GM12878 (cell line): Measurements from ENCODE around the gene RPRML. TPM values are rescaled to one million over a fixed set of nuclear protein-coding genes. Genes with fewer than 3 reads are reported as not detected.

ENCODE experiments used
- ATAC-seq: fragments of 200-7000 bp; cut with Tn5 transposase; 3 replicates; pipeline ENCODE4 v1.9.1; 2020; ENCODE audit warnings: mild to moderate bottlenecking, moderate library complexity
- BruUV-seq: library from RNA; stranded (reverse); fragments of 400-500 nt; replicated peaks from 2 replicates; lab custom pipeline; 2021; lab: Mats Ljungman, UMichigan
- CTCF ChIA-PET: fragments of 300-600 bp; sonication (Branson Sonifier 250); formaldehyde crosslinking; extraction: SDS; loops from one replicate; lab custom pipeline; 2021; ENCODE audit warnings: inconsistent platforms; lab: Yijun Ruan, JAX
- POLR2A ChIA-PET: fragments of 350-600 bp; formaldehyde crosslinking; extraction: SDS; loops from one replicate; lab custom pipeline; 2021; ENCODE audit warnings: inconsistent platforms; lab: Charles Lee
- RAD21 ChIA-PET: fragments of 300-600 bp; sonication (Branson Sonifier 250); formaldehyde crosslinking; loops from one replicate; lab custom pipeline; 2023; ENCODE audit warnings: antibody characterized with exemption; ENCODE audit not compliant: unreplicated experiment; lab: Charles Lee
- SMC1A ChIA-PET: fragments of 300-600 bp; sonication (Branson Sonifier 250); formaldehyde crosslinking; loops from one replicate; lab custom pipeline; 2023; ENCODE audit not compliant: unreplicated experiment, uncharacterized antibody; lab: Charles Lee
- DNase-seq: peaks from one replicate; pipeline ENCODE4 v3.0.0-alpha.2; 2011; ENCODE audit warnings: low read depth, low spot score
- FAIRE-seq: peaks from 3 replicates; lab custom pipeline; 2011; peaks lifted over from hg19 to GRCh38; lab: Jason Lieb, UNC
- H2AFZ ChIP-seq: 2 replicates; pipeline ENCODE4 v1.6.0; 2011; ENCODE audit warnings: low read depth, low read length, control low read depth; ENCODE audit not compliant: control insufficient read depth
- H3K27ac ChIP-seq: 2 replicates; pipeline ENCODE4 v1.5.1; 2011; ENCODE audit warnings: control low read depth; ENCODE audit not compliant: control insufficient read depth, insufficient read depth
- H3K27me3 ChIP-seq, 2 experiments: replicated peaks in 1 of 2; 2 replicates each; pipeline versions ENCODE4 v1.6.0 to v1.6.1; 2011; ENCODE audit warnings: low read length in 1 of 2; ENCODE audit not compliant: control insufficient read depth in 2 of 2, insufficient read depth in 2 of 2
- H3K36me3 ChIP-seq, 2 experiments: 2 replicates each; pipeline ENCODE4 v1.5.1; 2011; ENCODE audit warnings: low read length in 1 of 2; ENCODE audit not compliant: control insufficient read depth in 2 of 2, insufficient read depth in 2 of 2
- H3K4me1 ChIP-seq: 2 replicates; pipeline ENCODE4 v1.6.1; 2011; ENCODE audit warnings: mild to moderate bottlenecking, low read length, moderate library complexity, mixed read lengths; ENCODE audit not compliant: control insufficient read depth, insufficient read depth
- H3K4me2 ChIP-seq: 2 replicates; pipeline ENCODE4 v1.6.0; 2011; ENCODE audit warnings: control low read depth; ENCODE audit not compliant: control insufficient read depth, insufficient read depth
- H3K4me3 ChIP-seq: fragments of 200-600 bp; sonication (generic); 2 replicates; pipeline ENCODE4 v1.5.1; 2016
- H3K79me2 ChIP-seq: 2 replicates; pipeline ENCODE4 v1.6.0; 2011; ENCODE audit warnings: low read length; ENCODE audit not compliant: control insufficient read depth, insufficient read depth
- H3K9ac ChIP-seq: 2 replicates; pipeline ENCODE4 v1.8.0; 2011; ENCODE audit warnings: low read length, control low read depth, mixed read lengths; ENCODE audit not compliant: control insufficient read depth, insufficient read depth
- H3K9me3 ChIP-seq: replicated peaks from 3 replicates; pipeline ENCODE4 v1.5.1; 2011; ENCODE audit warnings: mild to moderate bottlenecking, low read length; ENCODE audit not compliant: control insufficient read depth, insufficient read depth
- H4K20me1 ChIP-seq: 2 replicates; pipeline ENCODE4 v1.6.0; 2011; ENCODE audit not compliant: control insufficient read depth, insufficient read depth
- CHD1 ChIP-seq: IDR thresholded peaks from 2 replicates; pipeline ENCODE4 v1.6.1; 2012; ENCODE audit warnings: low read depth, low read length, improper control_type of control experiment
- HDGF ChIP-seq: fragments of 450-650 bp; IDR thresholded peaks from 2 replicates; pipeline ENCODE4 v1.6.1; 2016; ENCODE audit warnings: antibody characterized with exemption
- IKZF1 ChIP-seq: fragments of 450-650 bp; conservative IDR thresholded peaks from 2 replicates; pipeline ENCODE4 v1.6.1; 2017; ENCODE audit warnings: antibody characterized with exemption, mild to moderate bottlenecking
- IRF3 ChIP-seq: fragments of 450-650 bp; IDR thresholded peaks from 2 replicates; pipeline ENCODE4 v1.6.1; 2014; ENCODE audit warnings: mild to moderate bottlenecking
- LARP7 ChIP-seq: fragments of 450-650 bp; IDR thresholded peaks from 2 replicates; pipeline ENCODE4 v1.6.1; 2017; ENCODE audit warnings: mild to moderate bottlenecking
- RUNX3 ChIP-seq: IDR thresholded peaks from 2 replicates; pipeline ENCODE4 v1.6.1; 2012; ENCODE audit warnings: low read length, inconsistent platforms
- SKIL ChIP-seq: fragments of 450-650 bp; IDR thresholded peaks from 2 replicates; pipeline ENCODE4 v1.6.1; 2017; ENCODE audit warnings: mild to moderate bottlenecking, low read depth, inconsistent platforms; ENCODE audit not compliant: poor library complexity, severe bottlenecking
- SP1 ChIP-seq: IDR thresholded peaks from one replicate; pipeline ENCODE4 v1.6.1; 2011; ENCODE audit warnings: low read depth, low read length
- SRF ChIP-seq, 2 experiments: IDR thresholded peaks; 2 replicates each; pipeline ENCODE4 v1.6.1; 2011; ENCODE audit warnings: low read depth in 2 of 2, low read length in 2 of 2, mild to moderate bottlenecking in 1 of 2, moderate library complexity in 1 of 2
- ZBTB33 ChIP-seq: fragments of 450-650 bp; IDR thresholded peaks from 2 replicates; pipeline ENCODE4 v1.6.1; 2017; ENCODE audit warnings: mild to moderate bottlenecking
- ZNF274 ChIP-seq: IDR thresholded peaks from one replicate; pipeline ENCODE4 v1.8.0; 2011; ENCODE audit not compliant: insufficient read length, insufficient read depth
- ZNF622 ChIP-seq: fragments of 450-650 bp; IDR thresholded peaks from 2 replicates; pipeline ENCODE4 v1.6.1; 2017; ENCODE audit warnings: mild to moderate bottlenecking, inconsistent platforms
- ZZZ3 ChIP-seq: IDR thresholded peaks from 2 replicates; pipeline ENCODE4 v1.6.1; 2011; ENCODE audit warnings: low read depth; ENCODE audit not compliant: control insufficient read depth, insufficient read length
- WGBS: methylation state at CpG from one replicate; pipeline ENCODE4 v1.1.6; 2016; ENCODE audit warnings: low lambda C conversion rate; ENCODE audit not compliant: insufficient replicate concordance, insufficient coverage; ENCODE audit errors: missing lambda C conversion rate; 5-methylcytosine and 5-hydroxymethylcytosine counted together
- in situ Hi-C: fragments of 300-500 bp; cut with MboI; formaldehyde crosslinking; loops from 9 replicates; pipeline ENCODE4 v1.14.3; 2018; ENCODE audit warnings: mixed read lengths
- intact Hi-C: fragments of 100-400 bp; cut with micrococcal nuclease; formaldehyde crosslinking; loops from one replicate; pipeline ENCODE4 v1.14.2; 2022; ENCODE audit not compliant: unreplicated experiment
- polyA plus RNA-seq, 11 experiments: library from polyadenylated mRNA; depleted of rRNA in 4 of 11; unstranded in 6 of 11; stranded (reverse) in 5 of 11; fragments of >200 nt; fragmentation: Nextera tagmentation in 4 of 11; fragmentation: Illumina TruSeq in 1 of 11; extraction: Ambion mirVana in 4 of 11; extraction: Trizol in 1 of 11; gene quantifications; 1 replicate in 1 of 11; 2 replicates in 10 of 11; pipeline versions ENCODE4 v1.2.1 to v1.2.3, GENCODE V29; 2011 to 2016; ENCODE audit warnings: inconsistent platforms in 2 of 11, missing spikeins in 2 of 11, low read depth in 1 of 11
- total RNA-seq, 4 experiments: library from RNA; depleted of rRNA in 3 of 4; stranded (reverse); fragments of >200 nt in 3 of 4; fragmentation: Illumina TruSeq in 1 of 4; extraction: Trizol in 1 of 4; gene quantifications; 2 replicates each; pipeline versions ENCODE4 v1.2.1 to v1.2.3, GENCODE V29; 2013 to 2021

RPRML gene
- total and polyA plus RNA-seq, 10 of the 15 experiments (the other 5 are each of a cell fraction or from before 2014, with no cell fraction given): not detected

DNA sequence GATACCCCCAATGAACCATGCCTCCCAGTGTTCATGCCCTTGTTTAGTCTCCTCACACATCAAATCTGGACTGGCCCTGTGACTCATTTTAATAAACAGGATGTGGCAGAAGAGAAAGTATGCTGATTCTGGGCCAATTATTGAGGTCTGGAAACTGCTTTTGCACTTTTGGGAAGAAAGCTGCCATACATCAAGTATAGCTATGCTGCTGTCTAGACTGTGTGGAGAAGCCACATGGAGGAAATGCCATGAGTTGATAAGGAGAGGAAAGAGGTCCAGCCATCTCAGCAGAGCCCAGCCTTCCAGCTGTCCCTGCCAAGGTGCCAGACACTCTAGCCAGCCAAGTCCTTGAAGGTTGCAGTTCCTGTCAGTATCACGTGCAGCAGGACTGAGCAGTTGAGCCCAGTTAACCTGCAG is 16.7 kb downstream of the RPRML start:
- H3K4me3 ChIP-seq: no peak overlapping the region
- in situ Hi-C loops: no loop called here
- H3K36me3 ChIP-seq: no peaks in the 10 kb centered on the region
- H3K79me2 ChIP-seq: no peaks in the 10 kb centered on the region
- no peak overlapping the region for H2AFZ ChIP-seq
- ATAC-seq (peak; percentile 69), DNase-seq (no peak), FAIRE-seq (no peak)
- TF ChIP-seq RUNX3 (peak; percentile 44), HDGF (no peak), ZNF622 (no peak), ZZZ3 (no peak)
- intact Hi-C loops: no loop called here
- H4K20me1 ChIP-seq: no peaks in the 10 kb centered on the region
- no peaks in the 10 kb centered on the region; the same call in 1 of the 2 replicates for H3K4me1 ChIP-seq
- H3K9ac ChIP-seq: no peak overlapping the region
- WGBS: 0% methylated on average over 1 of the region's 1 CpG
- H3K9me3 ChIP-seq: no peaks in the 10 kb centered on the region
- ChIA-PET RAD21 (no interaction called here), CTCF (interaction anchor here (1.2 kb wide), 1 partner anchor 20 kb away, joined by 7 read pairs; no protein-coding TSS in a partner anchor), SMC1A (no interaction called here), POLR2A (no interaction called here)
- BruUV-seq: no TSS peak
- H3K27ac ChIP-seq: no peak overlapping the region
- no peak overlapping the region for H3K4me2 ChIP-seq
- H3K27me3 ChIP-seq: peaks cover 0 to 2% of the 10 kb centered on the region in 2 experiments; a peak in 2 of 4 replicates

- no peaks in the 10 kb centered on the region for H3K36me3 ChIP-seq
- RAD21 ChIA-PET: no interaction called here
- no peaks in the 10 kb centered on the region for H3K9me3 ChIP-seq
- no peaks in the 10 kb centered on the region; the same call in 1 of the 2 replicates for H3K4me1 ChIP-seq
- no peaks in the 10 kb centered on the region for H3K79me2 ChIP-seq
- ATAC-seq (no peak), DNase-seq (no peak), FAIRE-seq (no peak)
- H3K4me2 ChIP-seq: no peak overlapping the region
- H3K27ac ChIP-seq: no peak overlapping the region
- no peaks in the 10 kb centered on the region for H4K20me1 ChIP-seq
- intact Hi-C loops: no loop called here
- WGBS: 0% methylated on average over 2 of the region's 2 CpGs
- SMC1A ChIA-PET: interaction anchor here (1.4 to 2.1 kb wide), 2 partner anchors 11 to 17 kb away, joined by 3 to 4 read pairs; no protein-coding TSS in a partner anchor
- TF ChIP-seq IKZF1 (no peak), IRF3 (no peak), SRF (IDR thresholded peaks at IDR 0.05; ENCODE audit: low read depth in 2 of 2, low read length in 2 of 2) (no peak), SP1 (no peak), SKIL (no peak), ZBTB33 (no peak), ZNF274 (no peak), LARP7 (no peak), CHD1 (no peak)
- in situ Hi-C loops: no loop called here
- POLR2A ChIA-PET: interaction anchor here (0.5 kb wide), 1 partner anchor 656 kb away, joined by 5 read pairs; no protein-coding TSS in a partner anchor
- H2AFZ ChIP-seq: no peak overlapping the region
- H3K9ac ChIP-seq: no peak overlapping the region
- CTCF ChIA-PET: interaction anchor here (1.6 kb wide), 1 partner anchor 17 kb away, joined by 6 read pairs; no protein-coding TSS in a partner anchor
- H3K4me3 ChIP-seq: no peak overlapping the region
- BruUV-seq: no TSS peak
- H3K27me3 ChIP-seq: no peaks in the 10 kb centered on the region
Observed at GRCh38 chr17:46960152-46960551, 18.9 kb downstream of the RPRML start.
